Tibial artery (tissue), 4 donors: ENCODE measurements around the gene ZNF839.
"Not testable (repeated sequence)": the region's sequence is repeated elsewhere in the genome, so short reads cannot be mapped to it uniquely, and the experiment has no call there.

Experiments
- DNase-seq, 2 donors: peaks; one replicate each; pipeline ENCODE4 v3.0.0-alpha.2; 2019
- H3K27ac ChIP-seq, 2 donors: fragments of 200-600 bp; sonication (generic) in 1 of 2; 1 replicate in 1 of 2; 2 replicates in 1 of 2; pipeline ENCODE4 v1.5.1; 2018 to 2019; ENCODE audit warnings: mild to moderate bottlenecking in 1 of 2
- H3K27me3 ChIP-seq, 2 donors: fragments of 200-600 bp; sonication (generic) in 1 of 2; one replicate each; pipeline versions ENCODE4 v1.5.1 to v1.6.0; 2016 to 2019
- H3K36me3 ChIP-seq, 3 donors: fragments of 200-600 bp; sonication (generic) in 2 of 3; one replicate each; pipeline ENCODE4 v1.5.1; 2016 to 2019; ENCODE audit warnings: mild to moderate bottlenecking in 2 of 3
- H3K4me1 ChIP-seq, 4 donors: fragments of 200-600 bp; sonication (generic) in 2 of 4; 1 replicate in 3 of 4; 2 replicates in 1 of 4; pipeline ENCODE4 v1.5.1; 2016 to 2019
- H3K4me3 ChIP-seq, 2 donors: fragments of 200-600 bp; sonication (generic) in 1 of 2; 1 replicate in 1 of 2; 2 replicates in 1 of 2; pipeline ENCODE4 v1.5.1; 2018 to 2019; ENCODE audit warnings: mild to moderate bottlenecking in 2 of 2
- H3K9me3 ChIP-seq, 3 donors: fragments of 200-600 bp; sonication (generic) in 1 of 3; one replicate each; pipeline ENCODE4 v1.5.1; 2016 to 2019
- CTCF ChIP-seq, 2 experiments: fragments of 200-600 bp in 1 of 2; fragments of 450-650 bp in 1 of 2; IDR thresholded peaks; one replicate each; pipeline ENCODE4 v1.5.1; 2017 to 2019; ENCODE audit warnings: antibody characterized with exemption in 2 of 2, mild to moderate bottlenecking in 1 of 2, moderate library complexity in 1 of 2
- intact Hi-C: fragments of 100-400 bp; cut with DNase I; formaldehyde crosslinking; loops from one replicate; pipeline ENCODE4 v1.15.0; 2023; ENCODE audit warnings: low total_unique reads

ZNF839 gene

GRCh38 chr14:102297436-102298170, 21.9 kb upstream of the ZNF839 start:
- H3K36me3 ChIP-seq: no peaks in the 10 kb centered on the region
- H3K4me1 ChIP-seq: no peaks in the 10 kb centered on the region
- H3K27ac ChIP-seq: no peak overlapping the region
- no peaks in the 10 kb centered on the region for H3K9me3 ChIP-seq
- no peaks in the 10 kb centered on the region for H3K27me3 ChIP-seq
- no peak for DNase-seq
- TF ChIP-seq CTCF (IDR thresholded peaks at IDR 0.05): no peak
- H3K4me3 ChIP-seq: no peak overlapping the region
- intact Hi-C loops: no loop called here

GRCh38 chr14:102298303-102299070, 21.1 kb upstream of the ZNF839 start:
- H3K27me3 ChIP-seq, intact Hi-C loops, H3K27ac ChIP-seq, H3K4me1 ChIP-seq, DNase-seq, H3K9me3 ChIP-seq, H3K36me3 ChIP-seq, H3K4me3 ChIP-seq: not testable (repeated sequence)

GRCh38 chr14:102303664-102304063, 15.9 kb upstream of the ZNF839 start:
- intact Hi-C loops: no loop called here
- peaks cover 0 to 7% (median 2%) of the 10 kb centered on the region in 4 donors for H3K4me1 ChIP-seq
- H3K9me3 ChIP-seq: no peaks in the 10 kb centered on the region
- TF ChIP-seq CTCF (IDR thresholded peaks at IDR 0.05): no peak
- no peak overlapping the region for H3K4me3 ChIP-seq
- H3K36me3 ChIP-seq: no peaks in the 10 kb centered on the region
- no peaks in the 10 kb centered on the region for H3K27me3 ChIP-seq
- no peak for DNase-seq
- no peak overlapping the region for H3K27ac ChIP-seq

DNA sequence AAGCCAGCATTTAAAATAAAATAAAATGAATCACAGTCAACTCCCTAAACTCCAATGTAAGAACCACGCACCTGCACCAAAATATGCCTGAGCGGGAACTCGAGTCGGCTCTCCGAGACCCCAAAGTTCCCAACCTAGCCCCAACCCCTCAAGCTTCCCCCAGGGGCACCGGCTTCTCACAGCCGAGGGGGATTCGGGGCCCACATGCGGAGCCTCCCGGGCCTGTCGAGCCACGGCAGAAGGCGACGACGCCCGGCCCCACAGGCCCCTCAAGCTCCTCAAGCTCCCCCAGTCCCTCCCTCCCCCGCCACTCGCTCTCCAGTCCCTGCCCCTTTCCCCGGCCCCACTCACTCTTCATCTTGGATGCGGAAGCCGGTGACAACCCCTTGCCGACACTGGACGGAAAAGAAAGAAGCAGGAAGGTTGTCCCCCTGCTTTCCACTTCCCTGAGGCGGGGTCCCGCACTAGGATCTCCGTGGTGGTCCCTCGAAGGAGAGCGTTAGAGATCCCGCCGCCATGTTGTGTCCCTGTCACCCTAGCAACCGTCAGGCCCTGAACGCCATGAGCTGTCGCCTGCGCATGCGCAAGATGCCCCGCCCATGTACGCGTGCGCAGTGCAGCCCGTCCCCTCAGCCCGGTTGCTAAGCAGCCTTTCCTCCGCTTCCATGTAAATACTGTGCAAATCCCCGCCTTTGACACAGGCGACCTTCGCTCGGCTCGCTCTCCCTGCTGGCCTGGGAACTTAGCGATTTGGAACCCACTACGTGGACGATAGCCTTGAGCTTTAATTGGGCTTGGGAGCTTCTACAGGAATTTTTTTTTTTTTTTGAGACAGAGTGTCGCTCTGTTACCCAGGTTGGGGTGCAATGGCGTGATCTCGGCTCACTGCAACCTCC, 14.7 kb upstream of the ZNF839 start, which contains the start of gene MOK:
MOK (minus strand) TSS at position 554 of the 896 bp plus-strand sequence; CDS start at position 358, 196 bp downstream.
- Histone ChIP-seq H3K27me3 (no peaks in the 10 kb centered on the region), H3K36me3 (no peaks in the 10 kb centered on the region), H3K4me1 (peaks cover 0 to 7% (median 2%) of the 10 kb centered on the region in 4 donors), H3K27ac (peak within 1 kb of the TSS; percentile 68 to 75), H3K9me3 (no peaks in the 10 kb centered on the region), H3K4me3 (peak within 1 kb of the TSS; percentile 77 to 94)
- TF ChIP-seq CTCF (IDR thresholded peaks at IDR 0.05): no peak
- peak; percentile 94 to 97 for DNase-seq
- intact Hi-C loops: no loop called here

GRCh38 chr14:102314242-102315011, 5.1 kb upstream of the ZNF839 start:
- H3K27me3 ChIP-seq: no peaks in the 10 kb centered on the region
- peak overlapping the region; percentile 47 to 57 for H3K4me3 ChIP-seq
- no peaks in the 10 kb centered on the region for H3K36me3 ChIP-seq
- intact Hi-C loops: loop anchor here (5.0 to 10.0 kb wide), 4 partner anchors 77 to 1313 kb away; partner anchors contain the start of gene KLC1
- peak; percentile 82 to 90 for DNase-seq
- peak overlapping the region; percentile 19 to 37 for H3K27ac ChIP-seq
- TF ChIP-seq CTCF (IDR thresholded peaks at IDR 0.05): peak; percentile 90 to 96
- H3K9me3 ChIP-seq: no peaks in the 10 kb centered on the region
- peaks cover 0 to 35% (median 16%) of the 10 kb centered on the region in 4 donors for H3K4me1 ChIP-seq
